Measurements from ENCODE around the gene LRRC8C.
"Not testable (repeated sequence)": the region's sequence is repeated elsewhere in the genome, so short reads cannot be mapped to it uniquely, and the experiment has no call there.

The LRRC8C gene

GRCh38 chr1:89701746-89702241, 68.9 kb downstream of the LRRC8C start:
- in situ Hi-C loops (cut with MboI; ENCODE audit: low sequenced_read_pairs): no loop called here
- H3K4me1 ChIP-seq: no peaks in the 10 kb centered on the region
- DNase-seq (ENCODE audit: low spot score in 2 of 2): no peak

GRCh38 chr1:89702520-89703045, 69.7 kb downstream of the LRRC8C start:
- H3K27me3 ChIP-seq (ENCODE audit: low read depth): no peaks in the 10 kb centered on the region
- no peaks in the 10 kb centered on the region for H3K9me3 ChIP-seq
- no peaks in the 10 kb centered on the region for H3K36me3 ChIP-seq (replicated peaks)
- H3K4me1 ChIP-seq: no peaks in the 10 kb centered on the region
- in situ Hi-C loops (cut with MboI; ENCODE audit: low sequenced_read_pairs): no loop called here
- DNase-seq (ENCODE audit: low spot score in 2 of 2): no peak
- H3K4me3 ChIP-seq: no peak overlapping the region

More at GRCh38 chr1:89701746-89702241, 68.9 kb downstream of the LRRC8C start:
- Histone ChIP-seq H3K27me3 (ENCODE audit: low read depth) (no peaks in the 10 kb centered on the region), H3K9me3 (no peaks in the 10 kb centered on the region), H3K4me3 (no peak overlapping the region), H3K36me3 (replicated peaks) (no peaks in the 10 kb centered on the region)

- Histone ChIP-seq H3K4me3 (no peak overlapping the region), H3K4me1 (no peaks in the 10 kb centered on the region), H3K36me3 (replicated peaks) (no peaks in the 10 kb centered on the region), H3K9me3 (no peaks in the 10 kb centered on the region), H3K27me3 (ENCODE audit: low read depth) (no peaks in the 10 kb centered on the region)
- DNase-seq (ENCODE audit: low spot score in 2 of 2): no peak
- in situ Hi-C loops (cut with MboI; ENCODE audit: low sequenced_read_pairs): no loop called here
Observed at GRCh38 chr1:89703469-89703868, 70.5 kb downstream of the LRRC8C start.

- DNase-seq (ENCODE audit: low spot score in 2 of 2): no peak
- Histone ChIP-seq H3K9me3 (no peaks in the 10 kb centered on the region), H3K36me3 (replicated peaks) (no peaks in the 10 kb centered on the region), H3K4me1 (no peaks in the 10 kb centered on the region), H3K27me3 (ENCODE audit: low read depth) (no peaks in the 10 kb centered on the region), H3K4me3 (no peak overlapping the region)
- in situ Hi-C loops (cut with MboI; ENCODE audit: low sequenced_read_pairs): no loop called here
Observed at GRCh38 chr1:89704014-89704413, 71.1 kb downstream of the LRRC8C start.

GRCh38 chr1:89704885-89705284, 72.0 kb downstream of the LRRC8C start:
- H3K36me3 ChIP-seq (replicated peaks); DNase-seq (ENCODE audit: low spot score in 2 of 2); H3K4me1 ChIP-seq; H3K27me3 ChIP-seq (ENCODE audit: low read depth); H3K9me3 ChIP-seq; in situ Hi-C loops (cut with MboI; ENCODE audit: low sequenced_read_pairs); H3K4me3 ChIP-seq: not testable (repeated sequence)

- in situ Hi-C loops (cut with MboI; ENCODE audit: low sequenced_read_pairs): no loop called here
- no peaks in the 10 kb centered on the region for H3K4me1 ChIP-seq
- DNase-seq (ENCODE audit: low spot score in 2 of 2): no peak
- no peaks in the 10 kb centered on the region for H3K27me3 ChIP-seq (ENCODE audit: low read depth)
- H3K4me3 ChIP-seq: no peak overlapping the region
- no peaks in the 10 kb centered on the region for H3K36me3 ChIP-seq (replicated peaks)
- no peaks in the 10 kb centered on the region for H3K9me3 ChIP-seq
Observed at GRCh38 chr1:89705901-89706699, 73.2 kb downstream of the LRRC8C start.

- Histone ChIP-seq H3K4me1 (no peaks in the 10 kb centered on the region), H3K4me3 (no peak overlapping the region), H3K27me3 (ENCODE audit: low read depth) (no peaks in the 10 kb centered on the region), H3K9me3 (no peaks in the 10 kb centered on the region), H3K36me3 (replicated peaks) (no peaks in the 10 kb centered on the region)
- DNase-seq (ENCODE audit: low spot score in 2 of 2): no peak
- in situ Hi-C loops (cut with MboI; ENCODE audit: low sequenced_read_pairs): no loop called here
Observed at GRCh38 chr1:89706700-89707012, 73.7 kb downstream of the LRRC8C start.

- Histone ChIP-seq H3K36me3 (replicated peaks) (peaks cover 9% of the 10 kb centered on the region; the same call in 1 of the 2 replicates), H3K9me3 (no peaks in the 10 kb centered on the region), H3K27me3 (ENCODE audit: low read depth) (no peaks in the 10 kb centered on the region), H3K4me3 (no peak overlapping the region), H3K4me1 (no peaks in the 10 kb centered on the region)
- in situ Hi-C loops (cut with MboI; ENCODE audit: low sequenced_read_pairs): no loop called here
- DNase-seq (ENCODE audit: low spot score in 2 of 2): no peak
Observed at GRCh38 chr1:89708751-89709375, 75.9 kb downstream of the LRRC8C start.

- H3K9me3 ChIP-seq: no peaks in the 10 kb centered on the region
- peaks cover 9% of the 10 kb centered on the region; the same call in 1 of the 2 replicates for H3K36me3 ChIP-seq (replicated peaks)
- in situ Hi-C loops (cut with MboI; ENCODE audit: low sequenced_read_pairs): no loop called here
- no peak overlapping the region for H3K4me3 ChIP-seq
- no peaks in the 10 kb centered on the region for H3K4me1 ChIP-seq
- no peaks in the 10 kb centered on the region for H3K27me3 ChIP-seq (ENCODE audit: low read depth)
- DNase-seq (ENCODE audit: low spot score in 2 of 2): no peak
Observed at GRCh38 chr1:89710498-89711139, 77.7 kb downstream of the LRRC8C start.

GRCh38 chr1:89711140-89711778, 78.3 kb downstream of the LRRC8C start:
- in situ Hi-C loops (cut with MboI; ENCODE audit: low sequenced_read_pairs): no loop called here
- no peaks in the 10 kb centered on the region for H3K4me1 ChIP-seq
- no peak for DNase-seq (ENCODE audit: low spot score in 2 of 2)
- H3K36me3 ChIP-seq (replicated peaks): peaks cover 9% of the 10 kb centered on the region; the same call in 1 of the 2 replicates
- H3K27me3 ChIP-seq (ENCODE audit: low read depth): no peaks in the 10 kb centered on the region
- H3K9me3 ChIP-seq: no peaks in the 10 kb centered on the region
- H3K4me3 ChIP-seq: no peak overlapping the region

GRCh38 chr1:89712420-89712819, 79.5 kb downstream of the LRRC8C start:
- in situ Hi-C loops (cut with MboI; ENCODE audit: low sequenced_read_pairs): no loop called here
- Histone ChIP-seq H3K4me1 (no peaks in the 10 kb centered on the region), H3K9me3 (no peaks in the 10 kb centered on the region)

GRCh38 chr1:89715677-89716076, 82.8 kb downstream of the LRRC8C start:
- H3K27me3 ChIP-seq (ENCODE audit: low read depth): no peaks in the 10 kb centered on the region
- in situ Hi-C loops (cut with MboI; ENCODE audit: low sequenced_read_pairs): no loop called here

More at GRCh38 chr1:89712420-89712819, 79.5 kb downstream of the LRRC8C start:
- Histone ChIP-seq H3K4me3 (no peak overlapping the region), H3K27me3 (ENCODE audit: low read depth) (no peaks in the 10 kb centered on the region), H3K36me3 (replicated peaks) (peaks cover 9% of the 10 kb centered on the region; the same call in 1 of the 2 replicates)
- DNase-seq (ENCODE audit: low spot score in 2 of 2): no peak

GRCh38 chr1:89719502-89720306, 86.8 kb downstream of the LRRC8C start:
- no peaks in the 10 kb centered on the region for H3K36me3 ChIP-seq (replicated peaks)
- in situ Hi-C loops (cut with MboI; ENCODE audit: low sequenced_read_pairs): no loop called here
- no peaks in the 10 kb centered on the region for H3K27me3 ChIP-seq (ENCODE audit: low read depth)
- peak; percentile 45 to 90 for DNase-seq (ENCODE audit: low spot score in 2 of 2)
- H3K9me3 ChIP-seq: no peaks in the 10 kb centered on the region
- H3K4me3 ChIP-seq: no peak overlapping the region
- peaks cover 13% of the 10 kb centered on the region for H3K4me1 ChIP-seq

More at GRCh38 chr1:89715677-89716076, 82.8 kb downstream of the LRRC8C start:
- DNase-seq (ENCODE audit: low spot score in 2 of 2): no peak
- Histone ChIP-seq H3K36me3 (replicated peaks) (peaks cover 9% of the 10 kb centered on the region; the same call in 1 of the 2 replicates), H3K4me3 (no peak overlapping the region), H3K9me3 (no peaks in the 10 kb centered on the region), H3K4me1 (peaks cover 13% of the 10 kb centered on the region)
